ENCODE results near the gene ZFYVE9. TPM values are rescaled to one million over a fixed set of nuclear protein-coding genes. Genes with fewer than 3 reads are reported as not detected.
"Not testable (repeated sequence)": the region's sequence is repeated elsewhere in the genome, so short reads cannot be mapped to it uniquely, and the experiment has no call there.

ZFYVE9 gene, protein sequence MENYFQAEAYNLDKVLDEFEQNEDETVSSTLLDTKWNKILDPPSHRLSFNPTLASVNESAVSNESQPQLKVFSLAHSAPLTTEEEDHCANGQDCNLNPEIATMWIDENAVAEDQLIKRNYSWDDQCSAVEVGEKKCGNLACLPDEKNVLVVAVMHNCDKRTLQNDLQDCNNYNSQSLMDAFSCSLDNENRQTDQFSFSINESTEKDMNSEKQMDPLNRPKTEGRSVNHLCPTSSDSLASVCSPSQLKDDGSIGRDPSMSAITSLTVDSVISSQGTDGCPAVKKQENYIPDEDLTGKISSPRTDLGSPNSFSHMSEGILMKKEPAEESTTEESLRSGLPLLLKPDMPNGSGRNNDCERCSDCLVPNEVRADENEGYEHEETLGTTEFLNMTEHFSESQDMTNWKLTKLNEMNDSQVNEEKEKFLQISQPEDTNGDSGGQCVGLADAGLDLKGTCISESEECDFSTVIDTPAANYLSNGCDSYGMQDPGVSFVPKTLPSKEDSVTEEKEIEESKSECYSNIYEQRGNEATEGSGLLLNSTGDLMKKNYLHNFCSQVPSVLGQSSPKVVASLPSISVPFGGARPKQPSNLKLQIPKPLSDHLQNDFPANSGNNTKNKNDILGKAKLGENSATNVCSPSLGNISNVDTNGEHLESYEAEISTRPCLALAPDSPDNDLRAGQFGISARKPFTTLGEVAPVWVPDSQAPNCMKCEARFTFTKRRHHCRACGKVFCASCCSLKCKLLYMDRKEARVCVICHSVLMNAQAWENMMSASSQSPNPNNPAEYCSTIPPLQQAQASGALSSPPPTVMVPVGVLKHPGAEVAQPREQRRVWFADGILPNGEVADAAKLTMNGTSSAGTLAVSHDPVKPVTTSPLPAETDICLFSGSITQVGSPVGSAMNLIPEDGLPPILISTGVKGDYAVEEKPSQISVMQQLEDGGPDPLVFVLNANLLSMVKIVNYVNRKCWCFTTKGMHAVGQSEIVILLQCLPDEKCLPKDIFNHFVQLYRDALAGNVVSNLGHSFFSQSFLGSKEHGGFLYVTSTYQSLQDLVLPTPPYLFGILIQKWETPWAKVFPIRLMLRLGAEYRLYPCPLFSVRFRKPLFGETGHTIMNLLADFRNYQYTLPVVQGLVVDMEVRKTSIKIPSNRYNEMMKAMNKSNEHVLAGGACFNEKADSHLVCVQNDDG (N-terminal part only)
- total RNA-seq: 18.7 TPM
- long read RNA-seq, partial matches to known transcripts: 6 of 9 reads
- long read RNA-seq, other reads (novel, unspliced or antisense): 3 of 9 reads

- DNase-seq: peak; percentile 81
- intact Hi-C loops (cut with DNase I): no loop called here
- peak; percentile 72 for TF ChIP-seq CTCF (IDR thresholded peaks at IDR 0.05)
- Histone ChIP-seq H3K9me3 (no peaks in the 10 kb centered on the region), H3K27me3 (ENCODE audit: low read depth) (no peaks in the 10 kb centered on the region), H3K27ac (peak within 1 kb of the TSS; percentile 94), H3K36me3 (no peaks in the 10 kb centered on the region), H3K4me3 (peak within 1 kb of the TSS; percentile 88), H3K4me1 (peaks cover 33% of the 10 kb centered on the region)
- ATAC-seq: peak; percentile 97 to 98
These were observed at the start of gene ZFYVE9 for GRCh38 chr1:52141513-52142219. TSS of gene ZFYVE9 (plus strand) at chr1:52142089. CDS start at chr1:52233207, 91,118 bp downstream.

GRCh38 chr1:52094300-52094699, 47.6 kb upstream of the ZFYVE9 start:
- intact Hi-C loops (cut with DNase I); H3K27me3 ChIP-seq (ENCODE audit: low read depth); H3K27ac ChIP-seq; H3K9me3 ChIP-seq; ATAC-seq; H3K4me3 ChIP-seq; H3K4me1 ChIP-seq; DNase-seq: not testable (repeated sequence)
- H3K36me3 ChIP-seq: peaks cover 18% of the 10 kb centered on the region

- H3K4me3 ChIP-seq: no peak overlapping the region
- intact Hi-C loops (cut with DNase I): no loop called here
These were observed 45.7 kb upstream of the ZFYVE9 start for GRCh38 chr1:52096216-52096615.

GRCh38 chr1:52098139-52098871, 43.6 kb upstream of the ZFYVE9 start:
- H3K4me1 ChIP-seq: no peaks in the 10 kb centered on the region
- H3K27me3 ChIP-seq (ENCODE audit: low read depth): no peaks in the 10 kb centered on the region
- ATAC-seq (no peak), DNase-seq (no peak)
- intact Hi-C loops (cut with DNase I): no loop called here
- H3K36me3 ChIP-seq: no peaks in the 10 kb centered on the region
- no peak for TF ChIP-seq CTCF (IDR thresholded peaks at IDR 0.05)
- H3K27ac ChIP-seq: no peak overlapping the region
- no peaks in the 10 kb centered on the region for H3K9me3 ChIP-seq
- H3K4me3 ChIP-seq: no peak overlapping the region

More at GRCh38 chr1:52096216-52096615, 45.7 kb upstream of the ZFYVE9 start:
- Histone ChIP-seq H3K4me1 (no peaks in the 10 kb centered on the region), H3K36me3 (peaks cover 4% of the 10 kb centered on the region), H3K27ac (no peak overlapping the region), H3K27me3 (ENCODE audit: low read depth) (no peaks in the 10 kb centered on the region), H3K9me3 (no peaks in the 10 kb centered on the region)
- no peak for ATAC-seq
- no peak for TF ChIP-seq CTCF (IDR thresholded peaks at IDR 0.05)
- no peak for DNase-seq

GRCh38 chr1:52102336-52103013, 39.4 kb upstream of the ZFYVE9 start:
- no peaks in the 10 kb centered on the region for H3K27me3 ChIP-seq (ENCODE audit: low read depth)
- no peak for DNase-seq
- no peak overlapping the region for H3K4me3 ChIP-seq
- no peaks in the 10 kb centered on the region for H3K36me3 ChIP-seq
- ATAC-seq: no peak
- intact Hi-C loops (cut with DNase I): no loop called here
- no peaks in the 10 kb centered on the region for H3K9me3 ChIP-seq
- H3K27ac ChIP-seq: no peak overlapping the region
- no peaks in the 10 kb centered on the region for H3K4me1 ChIP-seq
- no peak for TF ChIP-seq CTCF (IDR thresholded peaks at IDR 0.05)

Data from lower lobe of right lung (tissue), 2 donors.